HG02970 (cell line): ENCODE data around the gene LIG1.
"Not testable (repeated sequence)": the region's sequence is repeated elsewhere in the genome, so short reads cannot be mapped to it uniquely, and the experiment has no call there.

Source experiments
- ATAC-seq: cut with Tn5 transposase; IDR thresholded peaks from one replicate; pipeline ENCODE4 v1.9.1; 2021; ENCODE audit warnings: mild to moderate bottlenecking, moderate library complexity, moderate number of reproducible peaks; ENCODE audit not compliant: unreplicated experiment, low FRiP score

Gene LIG1

GRCh38 chr19:48088991-48089390, 81.2 kb downstream of the LIG1 start:
- ATAC-seq, result not testable (repeated sequence)

DNA sequence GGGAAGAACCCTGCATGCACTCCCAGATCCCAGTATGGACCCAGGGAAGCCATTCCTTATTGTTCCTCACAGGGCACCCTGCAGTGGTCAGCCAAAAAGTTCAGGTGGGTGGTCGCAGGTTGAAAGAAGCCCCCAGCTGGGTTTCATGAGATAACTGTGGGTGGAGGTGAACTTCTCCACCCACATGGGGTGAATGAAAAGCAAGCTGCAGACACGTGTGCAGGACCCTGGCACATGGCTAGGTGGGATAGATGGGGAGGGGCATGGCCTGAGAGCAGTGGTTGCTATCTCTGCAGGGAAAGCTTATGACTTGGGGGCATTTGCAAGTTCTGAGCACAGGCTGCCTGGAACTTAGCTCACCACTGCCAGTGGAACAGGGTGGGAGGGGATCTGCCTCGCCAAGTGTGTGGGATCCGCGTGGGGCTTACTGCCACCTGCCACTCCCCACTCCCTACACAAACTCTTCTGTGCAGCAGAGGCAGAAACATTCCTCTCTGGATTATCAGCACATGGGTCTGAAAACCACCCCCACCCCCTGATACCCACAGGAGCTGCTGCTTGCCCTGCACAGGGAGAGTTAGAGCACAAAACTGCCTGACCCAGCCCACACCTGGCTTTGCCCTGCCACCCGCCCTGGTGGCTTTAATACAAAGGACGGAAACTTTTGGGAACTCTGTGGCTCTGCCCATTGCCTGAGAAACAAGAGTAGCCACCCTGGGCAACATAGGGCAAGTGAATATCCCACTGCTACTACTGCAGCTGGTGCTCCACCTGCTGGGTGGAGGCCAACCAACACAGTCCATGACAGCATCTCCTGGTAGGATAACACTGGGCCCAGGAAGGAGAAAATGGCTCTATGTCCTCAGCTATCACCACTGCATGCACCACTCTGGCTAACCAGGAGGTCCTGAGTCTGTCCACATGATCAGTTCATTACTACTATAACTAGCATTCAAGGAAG, 84.0 kb downstream of the LIG1 start:
- ATAC-seq, result no peak

DNA sequence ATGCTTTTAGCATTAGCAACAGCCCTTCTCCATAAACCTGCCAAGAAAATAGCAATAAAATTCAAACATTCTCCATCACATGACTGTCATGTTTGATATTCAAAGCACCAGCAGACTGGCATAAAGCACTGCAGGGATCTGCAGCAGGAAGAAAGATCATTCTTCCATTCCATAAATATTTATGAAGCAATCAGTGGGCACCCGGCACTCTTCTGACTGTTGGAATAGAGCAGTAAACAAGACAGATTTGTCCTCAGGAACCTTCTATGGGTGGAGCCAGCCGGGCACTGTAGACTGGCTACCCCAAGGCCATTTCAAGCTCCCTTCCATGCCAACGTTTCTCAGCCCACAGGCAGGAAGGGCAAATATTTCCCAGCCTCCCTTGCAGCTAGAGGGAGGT, 85.1 kb downstream of the LIG1 start:
- no peak for ATAC-seq

- ATAC-seq, result no peak
These were observed 89.0 kb downstream of the LIG1 start for GRCh38 chr19:48081106-48081505.

DNA sequence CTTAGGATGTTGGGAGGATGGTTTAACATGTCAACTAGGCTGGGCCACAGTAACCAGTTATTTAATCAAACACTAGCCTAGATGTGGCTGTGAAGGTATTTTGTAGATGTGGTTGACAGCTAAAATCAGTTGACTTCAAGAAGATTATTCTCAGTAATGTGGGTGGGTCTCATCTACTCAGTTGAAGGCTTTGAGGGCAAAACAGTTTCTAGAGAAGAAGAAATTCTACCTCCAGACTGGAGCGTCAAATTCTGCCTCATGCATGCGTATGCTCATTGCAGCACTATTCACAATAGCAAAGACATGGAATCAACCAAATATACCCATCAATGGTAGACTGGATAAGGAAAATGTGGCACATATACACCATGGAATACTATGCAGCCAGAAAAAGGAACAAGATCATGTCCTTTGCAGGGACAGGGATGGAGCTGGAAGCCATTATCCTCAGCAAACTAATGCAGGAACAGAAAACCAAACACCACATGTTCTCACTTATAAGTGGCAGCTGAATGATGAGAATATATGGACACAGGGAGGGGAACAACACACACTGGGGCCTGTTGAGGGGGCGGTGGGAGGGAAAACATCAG, 99.9 kb downstream of the LIG1 start:
- ATAC-seq, result not testable (repeated sequence)

GRCh38 chr19:48069435-48069834, 100.7 kb downstream of the LIG1 start:
- ATAC-seq, result no peak
